SK-N-SH (cell line): Measurements from ENCODE around the gene HAAO.

Experiments
- ELF1 ChIP-seq: IDR thresholded peaks from 2 replicates; pipeline ENCODE4 v1.4.0; 2012
- EZH2phosphoT487 ChIP-seq: fragments of 200-600 bp; sonication (generic); IDR thresholded peaks from 2 replicates; pipeline ENCODE4 v1.6.1; 2017; ENCODE audit warnings: low read depth, mixed run types, mild to moderate bottlenecking, antibody characterized with exemption, moderate library complexity, borderline replicate concordance
- FOXJ3 ChIP-seq: sonication (generic); formaldehyde crosslinking; IDR thresholded peaks from 2 replicates; pipeline ENCODE4 v1.5.1; 2020; ENCODE audit warnings: mild to moderate bottlenecking, missing genetic modification reagents
- JUND ChIP-seq: IDR thresholded peaks from 2 replicates; pipeline ENCODE4 v1.4.0; 2012
- RCOR1 ChIP-seq: fragments of 150-350 bp; IDR thresholded peaks from 2 replicates; pipeline ENCODE4 v1.6.1; 2017; ENCODE audit warnings: antibody characterized with exemption, low read length
- SIN3A ChIP-seq: IDR thresholded peaks from 2 replicates; pipeline ENCODE4 v1.6.1; 2012; ENCODE audit warnings: low read depth, mild to moderate bottlenecking, low read length, moderate library complexity, borderline replicate concordance
- TCF12 ChIP-seq: IDR thresholded peaks from 2 replicates; pipeline ENCODE4 v1.4.0; 2012
- TF ChIP-seq, protein P1 (sequence below): fragments of 200-600 bp; sonication (generic); IDR thresholded peaks from 2 replicates; pipeline ENCODE4 v1.6.1; 2017; ENCODE audit warnings: antibody characterized with exemption, mild to moderate bottlenecking, moderate library complexity
- TF ChIP-seq, protein P2 (sequence below): IDR thresholded peaks from 2 replicates; pipeline ENCODE4 v1.6.1; 2012; ENCODE audit warnings: mild to moderate bottlenecking, low read depth, low read length, moderate library complexity
- TF ChIP-seq, protein P3 (sequence below): IDR thresholded peaks from 2 replicates; pipeline ENCODE4 v1.4.0; 2012; ENCODE audit warnings: low read depth
- TF ChIP-seq, protein P4 (sequence below): IDR thresholded peaks from 2 replicates; pipeline ENCODE4 v1.4.0; 2012; ENCODE audit warnings: low read depth, borderline replicate concordance

DNA sequence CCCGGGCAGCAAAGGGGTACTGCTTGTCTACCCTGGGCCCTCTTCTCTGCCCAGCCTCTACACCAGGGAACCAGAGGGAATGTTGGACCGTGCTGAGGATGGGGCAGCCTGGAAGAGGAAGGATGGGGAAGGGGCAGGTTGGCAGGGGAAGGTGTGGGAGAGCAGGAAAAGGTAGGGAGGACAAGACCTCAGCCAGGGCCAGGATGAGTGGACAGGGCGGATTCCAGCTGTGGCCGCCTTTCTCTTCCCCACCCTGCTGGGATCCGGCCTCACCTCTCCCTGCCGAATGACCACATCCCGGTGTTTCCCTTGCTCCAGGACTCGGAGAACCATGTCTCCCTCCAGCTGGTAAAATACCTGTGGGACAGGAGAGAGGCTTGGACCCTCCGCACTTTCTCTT is 8.9 kb downstream of the HAAO start:
- TF ChIP-seq, protein P1, sequence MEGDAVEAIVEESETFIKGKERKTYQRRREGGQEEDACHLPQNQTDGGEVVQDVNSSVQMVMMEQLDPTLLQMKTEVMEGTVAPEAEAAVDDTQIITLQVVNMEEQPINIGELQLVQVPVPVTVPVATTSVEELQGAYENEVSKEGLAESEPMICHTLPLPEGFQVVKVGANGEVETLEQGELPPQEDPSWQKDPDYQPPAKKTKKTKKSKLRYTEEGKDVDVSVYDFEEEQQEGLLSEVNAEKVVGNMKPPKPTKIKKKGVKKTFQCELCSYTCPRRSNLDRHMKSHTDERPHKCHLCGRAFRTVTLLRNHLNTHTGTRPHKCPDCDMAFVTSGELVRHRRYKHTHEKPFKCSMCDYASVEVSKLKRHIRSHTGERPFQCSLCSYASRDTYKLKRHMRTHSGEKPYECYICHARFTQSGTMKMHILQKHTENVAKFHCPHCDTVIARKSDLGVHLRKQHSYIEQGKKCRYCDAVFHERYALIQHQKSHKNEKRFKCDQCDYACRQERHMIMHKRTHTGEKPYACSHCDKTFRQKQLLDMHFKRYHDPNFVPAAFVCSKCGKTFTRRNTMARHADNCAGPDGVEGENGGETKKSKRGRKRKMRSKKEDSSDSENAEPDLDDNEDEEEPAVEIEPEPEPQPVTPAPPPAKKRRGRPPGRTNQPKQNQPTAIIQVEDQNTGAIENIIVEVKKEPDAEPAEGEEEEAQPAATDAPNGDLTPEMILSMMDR, result no peak
- TF ChIP-seq JUND, result no peak
- TF ChIP-seq, protein P2, sequence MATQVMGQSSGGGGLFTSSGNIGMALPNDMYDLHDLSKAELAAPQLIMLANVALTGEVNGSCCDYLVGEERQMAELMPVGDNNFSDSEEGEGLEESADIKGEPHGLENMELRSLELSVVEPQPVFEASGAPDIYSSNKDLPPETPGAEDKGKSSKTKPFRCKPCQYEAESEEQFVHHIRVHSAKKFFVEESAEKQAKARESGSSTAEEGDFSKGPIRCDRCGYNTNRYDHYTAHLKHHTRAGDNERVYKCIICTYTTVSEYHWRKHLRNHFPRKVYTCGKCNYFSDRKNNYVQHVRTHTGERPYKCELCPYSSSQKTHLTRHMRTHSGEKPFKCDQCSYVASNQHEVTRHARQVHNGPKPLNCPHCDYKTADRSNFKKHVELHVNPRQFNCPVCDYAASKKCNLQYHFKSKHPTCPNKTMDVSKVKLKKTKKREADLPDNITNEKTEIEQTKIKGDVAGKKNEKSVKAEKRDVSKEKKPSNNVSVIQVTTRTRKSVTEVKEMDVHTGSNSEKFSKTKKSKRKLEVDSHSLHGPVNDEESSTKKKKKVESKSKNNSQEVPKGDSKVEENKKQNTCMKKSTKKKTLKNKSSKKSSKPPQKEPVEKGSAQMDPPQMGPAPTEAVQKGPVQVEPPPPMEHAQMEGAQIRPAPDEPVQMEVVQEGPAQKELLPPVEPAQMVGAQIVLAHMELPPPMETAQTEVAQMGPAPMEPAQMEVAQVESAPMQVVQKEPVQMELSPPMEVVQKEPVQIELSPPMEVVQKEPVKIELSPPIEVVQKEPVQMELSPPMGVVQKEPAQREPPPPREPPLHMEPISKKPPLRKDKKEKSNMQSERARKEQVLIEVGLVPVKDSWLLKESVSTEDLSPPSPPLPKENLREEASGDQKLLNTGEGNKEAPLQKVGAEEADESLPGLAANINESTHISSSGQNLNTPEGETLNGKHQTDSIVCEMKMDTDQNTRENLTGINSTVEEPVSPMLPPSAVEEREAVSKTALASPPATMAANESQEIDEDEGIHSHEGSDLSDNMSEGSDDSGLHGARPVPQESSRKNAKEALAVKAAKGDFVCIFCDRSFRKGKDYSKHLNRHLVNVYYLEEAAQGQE, result no peak
- no peak for TF ChIP-seq SIN3A
- TF ChIP-seq, protein P3, sequence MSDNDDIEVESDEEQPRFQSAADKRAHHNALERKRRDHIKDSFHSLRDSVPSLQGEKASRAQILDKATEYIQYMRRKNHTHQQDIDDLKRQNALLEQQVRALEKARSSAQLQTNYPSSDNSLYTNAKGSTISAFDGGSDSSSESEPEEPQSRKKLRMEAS, result no peak
- no peak for TF ChIP-seq ELF1
- TF ChIP-seq TCF12, result no peak
- TF ChIP-seq, protein P4, sequence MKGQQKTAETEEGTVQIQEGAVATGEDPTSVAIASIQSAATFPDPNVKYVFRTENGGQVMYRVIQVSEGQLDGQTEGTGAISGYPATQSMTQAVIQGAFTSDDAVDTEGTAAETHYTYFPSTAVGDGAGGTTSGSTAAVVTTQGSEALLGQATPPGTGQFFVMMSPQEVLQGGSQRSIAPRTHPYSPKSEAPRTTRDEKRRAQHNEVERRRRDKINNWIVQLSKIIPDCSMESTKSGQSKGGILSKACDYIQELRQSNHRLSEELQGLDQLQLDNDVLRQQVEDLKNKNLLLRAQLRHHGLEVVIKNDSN, result no peak
- TF ChIP-seq RCOR1, result no peak
- no peak for TF ChIP-seq FOXJ3 (CRISPR knock-in tag)
- no peak for TF ChIP-seq EZH2phosphoT487
